ENCODE measurements around the gene KREMEN1. TPM values are rescaled to one million over a fixed set of nuclear protein-coding genes. Genes with fewer than 3 reads are reported as not detected.

KREMEN1 gene, protein sequence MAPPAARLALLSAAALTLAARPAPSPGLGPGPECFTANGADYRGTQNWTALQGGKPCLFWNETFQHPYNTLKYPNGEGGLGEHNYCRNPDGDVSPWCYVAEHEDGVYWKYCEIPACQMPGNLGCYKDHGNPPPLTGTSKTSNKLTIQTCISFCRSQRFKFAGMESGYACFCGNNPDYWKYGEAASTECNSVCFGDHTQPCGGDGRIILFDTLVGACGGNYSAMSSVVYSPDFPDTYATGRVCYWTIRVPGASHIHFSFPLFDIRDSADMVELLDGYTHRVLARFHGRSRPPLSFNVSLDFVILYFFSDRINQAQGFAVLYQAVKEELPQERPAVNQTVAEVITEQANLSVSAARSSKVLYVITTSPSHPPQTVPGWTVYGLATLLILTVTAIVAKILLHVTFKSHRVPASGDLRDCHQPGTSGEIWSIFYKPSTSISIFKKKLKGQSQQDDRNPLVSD
- total RNA-seq: 1 to 10 TPM; 7.9 to 8.3 TPM

GRCh38 chr22:29072979-29073617 lies at the start of gene KREMEN1:
Gene KREMEN1, plus strand, starts transcription at chr22:29073035. Its CDS starts 96 bp downstream, at chr22:29073131.

DNA sequence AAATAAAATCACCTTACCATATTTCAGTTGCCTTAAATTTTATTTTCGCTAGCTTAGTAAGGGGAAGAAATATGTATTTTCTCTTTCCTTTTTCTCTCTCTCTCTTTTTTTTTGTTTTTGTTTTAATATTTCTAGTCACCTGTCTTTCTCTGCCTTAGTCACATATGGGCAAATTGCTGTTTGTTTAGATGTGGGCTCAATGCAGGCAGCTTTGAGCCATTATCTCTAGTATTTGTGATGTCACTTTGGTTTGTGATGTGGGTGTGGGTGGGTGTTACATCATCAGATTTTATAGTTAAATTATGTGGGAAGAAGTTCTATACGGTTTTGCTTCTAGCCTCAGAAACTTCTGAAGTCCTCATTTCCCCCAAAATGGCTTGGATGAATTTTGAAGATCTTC lies 11.1 kb upstream of the KREMEN1 start, which contains the start of gene C22orf31:
Gene C22orf31, minus strand, starts transcription at position 59 of the 400 bp plus-strand sequence. Its CDS starts 39 bp downstream, at position 20.

GRCh38 chr22:29205594-29206371 lies 132.9 kb downstream of the KREMEN1 start, which contains the start of gene EMID1:
Gene EMID1, plus strand, starts transcription at chr22:29205896. Its CDS starts 143 bp downstream, at chr22:29206039.

Small RNA genes within 50 kb of the gene (small RNA-seq; reads per million reads assigned to genes)
- gene RNU6-1219P (0 reads per million in 2 donors), gene RNU6-810P (0 reads per million in 2 donors)

Other genes starting within 250 kb of the KREMEN1 start
- gene ZNRF3, start 189.5 kb upstream of the KREMEN1 start, total RNA-seq: 1 to 10 TPM; 3.8 to 4.3 TPM
- not detected for gene C22orf31, start 11.2 kb upstream of the KREMEN1 start, total RNA-seq
- under 1 TPM in 1 of 2 donors, not detected in 1; under 0.01 TPM for gene EMID1, start 132.9 kb downstream of the KREMEN1 start, total RNA-seq
- 10 to 100 TPM; 35.0 to 39.6 TPM for gene RHBDD3, start 194.9 kb downstream of the KREMEN1 start, total RNA-seq
- gene EWSR1, start 195.2 kb downstream of the KREMEN1 start, total RNA-seq: 100 to 1,000 TPM; 171 to 209 TPM
- 10 to 100 TPM; 17.6 to 18.3 TPM for gene GAS2L1, start 233.6 kb downstream of the KREMEN1 start, total RNA-seq
- gene RASL10A, start 242.7 kb downstream of the KREMEN1 start, total RNA-seq: not detected